Karpas-422 (cell line): ENCODE results near the gene SPNS2. TPM values are rescaled to one million over a fixed set of nuclear protein-coding genes. Genes with fewer than 3 reads are reported as not detected.

ENCODE experiments used
- DNase-seq: peaks from one replicate; pipeline ENCODE4 v3.0.0-alpha.2; 2015
- H2AFZ ChIP-seq: fragments of 200-600 bp; sonication (generic); 2 replicates; pipeline ENCODE4 v1.6.1; 2014; ENCODE audit warnings: antibody characterized with exemption, low read length, mixed read lengths
- H3K27ac ChIP-seq: fragments of 200-600 bp; sonication (generic); 2 replicates; pipeline ENCODE4 v1.5.1; 2014; ENCODE audit warnings: mild to moderate bottlenecking, low read length, moderate library complexity
- H3K27me3 ChIP-seq: fragments of 200-600 bp; sonication (generic); 2 replicates; pipeline ENCODE4 v1.6.1; 2014; ENCODE audit warnings: low read length, mixed read lengths
- H3K36me3 ChIP-seq: fragments of 200-600 bp; sonication (generic); 2 replicates; pipeline ENCODE4 v1.6.1; 2014; ENCODE audit warnings: low read length, mixed read lengths; ENCODE audit not compliant: insufficient read depth
- H3K4me1 ChIP-seq: fragments of 200-600 bp; sonication (generic); 2 replicates; pipeline ENCODE4 v1.6.1; 2014; ENCODE audit warnings: mild to moderate bottlenecking, low read length, mixed read lengths
- H3K4me2 ChIP-seq: fragments of 200-600 bp; sonication (generic); 2 replicates; pipeline ENCODE4 v1.6.1; 2014; ENCODE audit warnings: low read length, low read depth, mild to moderate bottlenecking; ENCODE audit not compliant: poor library complexity, severe bottlenecking
- H3K4me3 ChIP-seq: fragments of 200-600 bp; sonication (generic); 2 replicates; pipeline ENCODE4 v1.5.1; 2014; ENCODE audit warnings: mild to moderate bottlenecking, antibody characterized with exemption, low read length, mixed read lengths
- H3K79me2 ChIP-seq: fragments of 200-600 bp; sonication (generic); 2 replicates; pipeline ENCODE4 v1.6.1; 2014; ENCODE audit warnings: mild to moderate bottlenecking, low read length, mixed read lengths
- H3K9ac ChIP-seq: fragments of 200-600 bp; sonication (generic); 2 replicates; pipeline ENCODE4 v1.6.0; 2014; ENCODE audit warnings: low read length
- H3K9me2 ChIP-seq: fragments of 200-600 bp; sonication (generic), shearing (Covaris generic); replicated peaks from 2 replicates; pipeline ENCODE4 v1.6.0; 2014; ENCODE audit warnings: mild to moderate bottlenecking, low read length, moderate library complexity; ENCODE audit not compliant: insufficient read depth
- H3K9me3 ChIP-seq: fragments of 300-700, 200-600 bp; sonication (generic); 2 replicates; pipeline ENCODE4 v1.6.1; 2014; ENCODE audit warnings: low read length, mixed read lengths
- H4K20me1 ChIP-seq: fragments of 200-600 bp; sonication (generic); 2 replicates; pipeline ENCODE4 v1.6.1; 2014; ENCODE audit warnings: mild to moderate bottlenecking, antibody characterized with exemption, low read length, low read depth; ENCODE audit not compliant: insufficient read depth
- total RNA-seq: library from RNA; depleted of rRNA; stranded (reverse); fragments of >200 nt; shearing (Covaris generic); gene quantifications from 2 replicates; pipeline ENCODE4 v1.2.3, GENCODE V29; 2014; ENCODE audit warnings: low replicate concordance

SPNS2 gene
- total RNA-seq, 1 experiment from 2014 or later, result not detected

DNA sequence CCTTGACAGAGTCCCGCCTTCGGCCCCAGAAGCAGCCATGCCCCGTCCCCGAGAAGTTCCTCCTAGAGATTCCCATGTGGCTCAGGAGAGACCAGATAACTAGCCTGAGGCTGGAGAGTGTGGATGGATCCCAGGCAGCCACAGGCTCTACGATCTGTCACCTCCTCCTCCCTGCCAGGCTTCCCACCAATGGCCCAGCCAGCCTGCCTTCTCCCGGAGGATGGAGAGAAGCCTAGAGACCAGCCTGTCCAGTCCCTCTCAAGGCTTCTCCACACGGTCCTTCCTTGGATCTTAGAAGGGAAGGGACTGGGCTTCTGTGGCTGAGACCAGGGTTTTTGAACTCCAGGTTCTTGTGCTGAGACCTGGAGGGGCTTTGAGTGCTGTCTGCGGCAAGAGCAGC, 84.0 kb downstream of the SPNS2 start:
- H3K79me2 ChIP-seq, result no peaks in the 10 kb centered on the region
- no peak for DNase-seq

DNA sequence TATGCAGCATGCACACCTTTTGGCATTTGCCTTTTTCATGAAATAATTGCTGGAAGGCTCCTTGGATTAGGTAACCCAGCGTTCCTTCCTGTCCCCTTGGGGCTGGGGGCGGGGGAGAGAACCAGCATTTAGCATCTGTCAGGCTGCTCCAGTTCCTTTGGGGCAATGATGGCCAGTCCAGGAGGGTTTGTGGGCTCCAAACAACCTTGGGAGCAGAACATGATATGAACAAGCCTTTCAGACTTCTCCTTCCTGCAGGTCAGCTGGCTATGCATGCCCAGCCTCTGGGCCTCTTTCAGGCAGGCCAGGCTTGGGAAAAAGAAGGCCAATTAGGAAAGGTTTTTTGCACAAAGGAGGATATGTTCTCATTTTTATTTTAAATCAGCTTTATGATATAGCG, 84.5 kb downstream of the SPNS2 start:
- H3K27me3 ChIP-seq, result no peaks in the 10 kb centered on the region
- no peak overlapping the region for H3K4me2 ChIP-seq
- H3K4me3 ChIP-seq, result no peak overlapping the region

More for the DNA sequence above, 84.0 kb downstream of the SPNS2 start:
- no peak overlapping the region for H3K4me2 ChIP-seq
- H3K4me3 ChIP-seq, result no peak overlapping the region
- H3K9ac ChIP-seq, result no peak overlapping the region
- no peaks in the 10 kb centered on the region for H3K36me3 ChIP-seq
- no peaks in the 10 kb centered on the region for H4K20me1 ChIP-seq
- no peak overlapping the region for H3K27ac ChIP-seq
- H2AFZ ChIP-seq, result no peak overlapping the region
- no peaks in the 10 kb centered on the region for H3K9me3 ChIP-seq
- no peaks in the 10 kb centered on the region for H3K4me1 ChIP-seq
- no peaks in the 10 kb centered on the region for H3K27me3 ChIP-seq
- no peaks in the 10 kb centered on the region for H3K9me2 ChIP-seq

DNA sequence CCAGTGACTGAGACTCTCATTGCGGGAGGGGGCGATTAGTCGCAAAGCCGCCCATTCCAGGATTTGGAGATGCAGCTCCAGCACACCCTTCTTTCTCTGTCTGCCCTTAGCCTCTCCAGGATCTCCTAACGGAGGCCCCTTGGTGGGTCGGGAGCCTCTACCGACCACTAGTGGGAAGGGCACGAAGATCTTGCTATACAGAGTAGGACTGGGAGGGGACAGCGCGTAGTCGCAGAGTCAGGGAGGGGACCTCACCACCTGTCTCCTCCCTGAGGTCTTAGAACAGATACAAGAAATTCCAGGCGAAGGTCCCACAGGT, 85.1 kb downstream of the SPNS2 start:
- no peak overlapping the region for H3K4me3 ChIP-seq

More for the DNA sequence above, 84.5 kb downstream of the SPNS2 start:
- Histone ChIP-seq H3K4me1 (no peaks in the 10 kb centered on the region), H3K9ac (no peak overlapping the region), H3K27ac (no peak overlapping the region), H3K9me3 (no peaks in the 10 kb centered on the region), H3K79me2 (no peaks in the 10 kb centered on the region), H4K20me1 (no peaks in the 10 kb centered on the region), H2AFZ (no peak overlapping the region), H3K36me3 (no peaks in the 10 kb centered on the region), H3K9me2 (no peaks in the 10 kb centered on the region)
- DNase-seq, result no peak

DNA sequence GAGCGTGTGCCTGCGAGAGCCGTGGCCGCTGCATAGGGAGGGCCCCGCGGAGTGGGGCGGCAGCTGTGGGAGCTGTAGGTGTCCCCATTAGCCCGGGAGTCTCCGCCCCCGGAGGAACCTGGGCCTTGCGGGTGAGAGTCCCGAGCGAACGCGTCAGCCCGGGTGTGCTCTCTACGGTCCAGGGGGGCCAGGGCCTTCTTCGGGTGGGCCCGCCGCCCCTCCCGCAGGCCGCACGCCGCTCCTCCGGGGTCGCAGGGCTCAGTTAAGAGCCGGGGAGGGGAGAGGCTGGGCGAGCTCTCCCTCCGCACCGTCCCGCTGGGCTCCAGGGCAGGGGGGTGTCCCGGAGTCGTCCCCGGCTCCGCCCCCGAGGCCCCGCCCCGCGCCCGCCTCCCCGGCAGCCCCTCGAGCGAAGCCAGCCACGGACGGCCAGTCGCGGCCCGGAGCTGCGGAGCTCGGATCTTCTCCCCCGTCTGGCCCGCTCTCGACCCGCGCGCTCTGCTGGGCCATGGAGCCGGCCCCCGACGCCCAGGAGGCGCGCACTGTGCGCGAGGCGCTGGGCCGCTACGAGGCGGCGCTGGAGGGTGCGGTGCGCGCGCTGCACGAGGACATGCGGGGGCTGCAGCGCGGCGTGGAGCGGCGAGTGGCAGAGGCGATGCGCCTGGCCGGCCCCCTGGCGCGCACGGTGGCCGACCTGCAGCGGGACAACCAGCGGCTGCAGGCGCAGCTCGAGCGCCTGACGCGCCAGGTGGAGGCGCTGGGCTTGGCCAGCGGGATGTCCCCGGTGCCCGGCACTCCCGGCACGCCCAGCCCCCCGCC, 85.6 kb downstream of the SPNS2 start, which contains the start of gene SMTNL2:
Gene SMTNL2, plus strand, starts transcription at position 429 of the 816 bp plus-strand sequence. Its CDS starts 77 bp downstream, at position 506.
- H3K9ac ChIP-seq, result no peak within 1 kb of the TSS
- no peaks in the 10 kb centered on the region for H3K9me3 ChIP-seq
- H4K20me1 ChIP-seq, result no peaks in the 10 kb centered on the region
- no peak within 1 kb of the TSS for H2AFZ ChIP-seq
- no peak within 1 kb of the TSS for H3K4me2 ChIP-seq
- H3K9me2 ChIP-seq, result no peaks in the 10 kb centered on the region
- no peaks in the 10 kb centered on the region for H3K79me2 ChIP-seq
- no peak for DNase-seq
- H3K4me1 ChIP-seq, result no peaks in the 10 kb centered on the region
- no peaks in the 10 kb centered on the region for H3K36me3 ChIP-seq
- H3K27me3 ChIP-seq, result no peaks in the 10 kb centered on the region
- no peak within 1 kb of the TSS for H3K4me3 ChIP-seq
- H3K27ac ChIP-seq, result no peak within 1 kb of the TSS

More for the DNA sequence above, 85.1 kb downstream of the SPNS2 start:
- H3K9me3 ChIP-seq, result no peaks in the 10 kb centered on the region
- H4K20me1 ChIP-seq, result no peaks in the 10 kb centered on the region
- H3K27ac ChIP-seq, result no peak overlapping the region
- no peak overlapping the region for H3K4me2 ChIP-seq
- H3K36me3 ChIP-seq, result no peaks in the 10 kb centered on the region
- no peaks in the 10 kb centered on the region for H3K9me2 ChIP-seq
- DNase-seq, result no peak
- H3K27me3 ChIP-seq, result no peaks in the 10 kb centered on the region
- H3K9ac ChIP-seq, result no peak overlapping the region
- no peaks in the 10 kb centered on the region for H3K4me1 ChIP-seq
- H3K79me2 ChIP-seq, result no peaks in the 10 kb centered on the region
- no peak overlapping the region for H2AFZ ChIP-seq

DNA sequence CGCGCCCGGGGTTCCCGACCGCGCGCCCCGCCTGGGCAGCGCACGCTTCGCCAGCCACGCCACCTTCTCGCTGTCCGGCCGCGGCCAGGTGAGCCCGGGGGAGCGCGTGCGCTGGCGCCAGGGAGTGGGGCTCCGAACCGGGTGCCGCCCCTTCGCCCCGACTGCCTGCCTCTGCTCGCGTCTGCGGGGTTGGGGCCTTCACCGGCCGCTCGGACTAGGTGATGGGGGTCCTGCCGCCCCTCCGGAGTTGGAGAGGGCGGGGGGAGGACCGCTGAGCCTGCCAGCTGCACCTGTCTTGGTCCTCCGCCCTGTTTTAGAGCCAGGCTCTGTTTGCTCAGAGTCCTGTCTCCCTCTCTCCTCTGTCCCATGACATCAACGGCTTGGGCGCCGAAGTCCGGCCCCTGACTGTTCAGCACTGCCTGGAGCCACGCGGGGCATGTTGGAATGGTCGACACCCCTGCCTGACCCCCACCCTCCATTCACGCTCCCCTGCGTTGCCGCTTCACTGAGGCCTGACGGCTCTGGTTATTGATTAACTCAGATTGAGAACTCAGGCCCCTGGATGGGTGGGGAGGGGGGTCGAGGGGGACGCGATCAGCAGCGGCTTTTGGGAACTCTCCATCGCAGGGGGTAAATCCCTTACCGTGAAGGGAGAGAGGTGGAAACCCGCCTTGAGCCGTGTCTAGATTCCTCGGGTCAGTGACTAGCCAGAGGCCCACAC, 86.4 kb downstream of the SPNS2 start:
- DNase-seq, result no peak
- no peak overlapping the region for H3K4me3 ChIP-seq

DNA sequence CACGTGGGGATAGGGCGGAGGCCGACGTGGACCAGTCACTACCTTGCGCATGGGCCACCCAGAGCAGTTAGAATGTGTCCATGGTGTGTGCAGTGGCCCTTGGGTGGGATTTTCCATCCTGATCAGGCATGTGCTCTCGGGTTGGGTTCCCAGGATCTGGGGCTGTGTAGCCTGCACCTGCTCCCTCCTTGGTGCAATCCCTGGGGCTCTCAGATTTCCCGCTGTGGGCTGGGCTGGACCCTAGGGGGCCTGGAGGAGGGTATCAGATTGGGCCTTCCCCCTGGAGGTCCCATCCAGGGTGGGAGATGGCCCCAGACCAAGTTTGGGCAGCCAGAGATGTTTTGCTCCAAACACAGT, 86.9 kb downstream of the SPNS2 start:
- Histone ChIP-seq H3K9me2 (no peaks in the 10 kb centered on the region), H3K4me1 (no peaks in the 10 kb centered on the region), H3K27ac (no peak overlapping the region), H3K4me2 (no peak overlapping the region), H2AFZ (no peak overlapping the region), H3K9ac (no peak overlapping the region), H3K27me3 (no peaks in the 10 kb centered on the region), H3K79me2 (no peaks in the 10 kb centered on the region), H3K36me3 (no peaks in the 10 kb centered on the region), H3K9me3 (no peaks in the 10 kb centered on the region), H4K20me1 (no peaks in the 10 kb centered on the region), H3K4me3 (no peak overlapping the region)
- DNase-seq, result no peak

More for the DNA sequence above, 86.4 kb downstream of the SPNS2 start:
- Histone ChIP-seq H3K9me3 (no peaks in the 10 kb centered on the region), H3K4me2 (no peak overlapping the region), H3K27ac (no peak overlapping the region), H4K20me1 (no peaks in the 10 kb centered on the region), H3K36me3 (no peaks in the 10 kb centered on the region), H2AFZ (no peak overlapping the region), H3K79me2 (no peaks in the 10 kb centered on the region), H3K27me3 (no peaks in the 10 kb centered on the region), H3K4me1 (no peaks in the 10 kb centered on the region), H3K9me2 (no peaks in the 10 kb centered on the region), H3K9ac (no peak overlapping the region)

DNA sequence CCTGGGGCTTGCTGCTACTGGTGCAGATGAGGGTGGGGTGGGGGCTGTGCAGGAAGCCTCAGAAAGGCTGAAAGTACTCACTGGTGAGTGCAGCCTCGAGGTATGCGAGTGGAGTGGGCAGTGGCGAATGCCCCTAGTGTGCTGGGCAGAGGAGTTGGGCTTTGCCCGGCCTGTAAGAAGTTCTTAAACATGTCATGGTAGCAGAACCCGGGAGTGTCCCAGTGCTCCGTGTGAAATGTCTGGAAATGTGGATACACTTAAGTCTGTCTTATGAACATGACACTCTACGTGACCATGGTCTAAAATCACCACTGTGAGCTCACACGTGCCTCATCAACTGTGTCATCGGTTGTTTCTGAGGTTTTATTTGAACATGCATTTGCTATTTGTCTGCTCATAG, 87.4 kb downstream of the SPNS2 start:
- Histone ChIP-seq H3K27me3 (no peaks in the 10 kb centered on the region), H3K4me1 (no peaks in the 10 kb centered on the region)

GRCh38 chr17:4587195-4587594, 88.5 kb downstream of the SPNS2 start:
- Histone ChIP-seq H3K36me3 (no peaks in the 10 kb centered on the region), H4K20me1 (no peaks in the 10 kb centered on the region), H3K9me2 (no peaks in the 10 kb centered on the region), H3K27ac (no peak overlapping the region), H3K4me3 (no peak overlapping the region), H3K79me2 (no peaks in the 10 kb centered on the region), H3K4me1 (no peaks in the 10 kb centered on the region; the same call in 1 of the 2 replicates), H3K27me3 (no peaks in the 10 kb centered on the region), H3K9ac (no peak overlapping the region), H3K4me2 (no peak overlapping the region), H2AFZ (no peak overlapping the region), H3K9me3 (no peaks in the 10 kb centered on the region)
- no peak for DNase-seq

More for the DNA sequence above, 87.4 kb downstream of the SPNS2 start:
- H3K4me3 ChIP-seq, result no peak overlapping the region
- no peak overlapping the region for H3K27ac ChIP-seq
- DNase-seq, result no peak
- no peaks in the 10 kb centered on the region for H3K9me2 ChIP-seq
- no peaks in the 10 kb centered on the region for H3K36me3 ChIP-seq
- H4K20me1 ChIP-seq, result no peaks in the 10 kb centered on the region
- H3K79me2 ChIP-seq, result no peaks in the 10 kb centered on the region
- H3K4me2 ChIP-seq, result no peak overlapping the region
- H3K9me3 ChIP-seq, result no peaks in the 10 kb centered on the region
- H2AFZ ChIP-seq, result no peak overlapping the region
- no peak overlapping the region for H3K9ac ChIP-seq
